HG03354 (cell line): ENCODE measurements around the gene HOXA9.

Source experiments
- ATAC-seq: cut with Tn5 transposase; IDR thresholded peaks from one replicate; pipeline ENCODE4 v1.9.1; 2021; ENCODE audit warnings: mild to moderate bottlenecking; ENCODE audit not compliant: unreplicated experiment, poor library complexity, severe bottlenecking

HOXA9 gene

GRCh38 chr7:27134392-27134791 is 30.9 kb downstream of the HOXA9 start:
- no peak for ATAC-seq

GRCh38 chr7:27133409-27134231 is 31.7 kb downstream of the HOXA9 start:
- no peak for ATAC-seq

GRCh38 chr7:27132978-27133377 is 32.4 kb downstream of the HOXA9 start:
- no peak for ATAC-seq

GRCh38 chr7:27132214-27132613 is 33.1 kb downstream of the HOXA9 start:
- no peak for ATAC-seq

GRCh38 chr7:27131390-27131819 is 33.9 kb downstream of the HOXA9 start:
- no peak for ATAC-seq

GRCh38 chr7:27130540-27131389 is 34.6 kb downstream of the HOXA9 start, which contains the start of gene HOXA4:
HOXA4 (minus strand) TSS chr7:27130757; CDS start chr7:27130733, 24 bp downstream.
- peak; percentile 76 for ATAC-seq

- peak; percentile 12 for ATAC-seq
Measured at GRCh38 chr7:27129729-27130539, 35.4 kb downstream of the HOXA9 start.

- ATAC-seq = no peak
Measured at GRCh38 chr7:27128776-27129728, 36.3 kb downstream of the HOXA9 start.

- ATAC-seq = no peak
Measured at GRCh38 chr7:27128034-27128433, 37.3 kb downstream of the HOXA9 start.

- no peak for ATAC-seq
Measured at GRCh38 chr7:27126596-27127327, 38.6 kb downstream of the HOXA9 start.

- ATAC-seq = no peak
Measured at GRCh38 chr7:27125986-27126394, 39.3 kb downstream of the HOXA9 start.

- no peak for ATAC-seq
Measured at GRCh38 chr7:27124902-27125689, 40.2 kb downstream of the HOXA9 start.

- ATAC-seq = no peak
Measured at GRCh38 chr7:27124096-27124901, 41.0 kb downstream of the HOXA9 start.

- no peak for ATAC-seq
Measured at GRCh38 chr7:27123477-27124053, 41.8 kb downstream of the HOXA9 start.

- ATAC-seq = no peak
Measured at GRCh38 chr7:27123007-27123476, 42.3 kb downstream of the HOXA9 start.
